ENCODE results near the gene RIT1. TPM values are rescaled to one million over a fixed set of nuclear protein-coding genes. Genes with fewer than 3 reads are reported as not detected.
"Not testable (repeated sequence)": the region's sequence is repeated elsewhere in the genome, so short reads cannot be mapped to it uniquely, and the experiment has no call there.

RIT1 gene
- total RNA-seq, 1 donor from 2014 or later: 53.6 TPM

DNA sequence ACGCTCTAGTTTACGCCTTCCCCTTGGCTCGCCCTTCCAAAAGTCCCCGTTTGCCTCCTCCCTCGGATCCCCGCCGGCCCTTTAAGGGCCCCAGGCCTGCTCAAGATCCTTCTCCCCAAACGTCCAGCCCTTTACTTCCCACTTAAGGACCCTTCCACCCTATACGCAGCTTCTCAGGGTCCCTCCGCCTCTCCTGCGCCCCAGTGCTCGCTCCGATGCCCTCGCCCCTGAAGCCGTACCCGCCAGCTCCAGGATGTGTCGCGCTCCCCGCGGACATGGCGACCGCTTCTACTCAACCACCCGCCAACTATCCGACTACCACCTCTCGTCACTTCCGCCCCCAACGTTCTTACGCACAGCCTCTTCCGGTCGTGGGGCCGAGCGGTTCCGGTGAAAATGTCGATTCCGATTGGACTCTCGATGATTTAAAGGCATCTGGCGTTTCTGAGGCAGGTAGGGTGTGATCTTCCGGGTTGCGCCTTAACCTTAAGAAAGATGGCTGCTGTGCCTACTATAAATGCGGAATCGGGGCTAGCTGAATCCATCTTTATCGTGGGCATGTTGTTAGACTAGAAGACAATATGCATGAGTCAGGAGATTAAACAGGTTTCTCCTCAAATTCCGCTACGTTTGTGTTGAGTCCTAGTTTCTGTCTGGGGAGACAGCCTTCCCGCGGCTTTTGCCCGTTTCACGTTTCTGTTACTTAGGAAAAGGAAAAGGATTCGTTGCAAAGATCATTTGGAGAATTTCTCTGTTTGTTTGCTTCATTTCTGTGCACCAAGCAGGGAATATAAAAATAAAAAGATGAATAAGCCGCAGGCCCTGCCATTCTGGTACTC, 23.2 kb upstream of the RIT1 start, which contains the start of gene KHDC4:
KHDC4 (minus strand) TSS at position 317 of the 839 bp plus-strand sequence; CDS start at position 277, 40 bp downstream.
- DNase-seq (ENCODE audit: extremely low read depth, low read depth, low spot score): peak; percentile 97

DNA sequence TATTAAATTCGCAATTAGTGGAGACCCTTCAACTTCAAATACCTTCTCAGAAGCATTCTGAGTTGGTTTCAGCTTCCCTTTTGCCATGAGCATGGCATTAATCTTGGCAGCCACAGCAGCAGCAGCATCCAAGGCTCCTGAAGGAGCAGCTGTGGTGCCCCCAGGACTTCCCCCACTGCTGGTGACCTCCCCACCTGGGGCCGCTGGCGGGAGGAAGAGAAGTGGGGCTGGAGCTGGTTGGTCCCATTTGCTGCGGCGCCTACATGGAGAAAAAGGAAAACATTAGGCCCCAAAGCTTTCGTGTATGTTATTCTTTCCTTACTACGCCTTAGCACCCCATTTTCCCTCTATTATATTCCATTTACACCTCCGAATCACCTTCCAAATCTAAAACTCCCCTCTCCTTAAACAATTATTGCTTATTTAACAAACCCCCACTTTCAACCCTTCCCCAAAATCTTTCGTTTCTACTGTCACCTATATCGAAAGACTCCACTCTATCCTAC, 22.5 kb upstream of the RIT1 start:
- no peak for DNase-seq (ENCODE audit: extremely low read depth, low read depth, low spot score)

DNA sequence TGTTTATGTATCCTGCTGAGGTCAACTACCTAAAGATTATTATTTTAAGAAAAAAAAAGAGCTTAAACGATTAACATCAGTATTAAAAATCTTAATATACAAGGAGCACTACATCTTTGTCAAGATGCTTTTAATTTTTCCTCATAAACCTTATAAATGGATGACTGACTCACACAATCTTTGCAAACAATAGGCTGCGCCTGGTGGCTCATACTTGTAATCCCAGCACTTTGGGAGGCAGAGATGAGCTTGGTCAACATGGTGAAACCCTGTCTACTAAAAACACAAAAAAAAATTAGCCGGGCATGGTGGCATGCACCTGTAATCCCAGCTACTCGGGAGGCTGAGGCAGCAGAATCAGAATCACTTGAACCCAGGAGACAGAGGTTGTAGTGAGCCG, 21.3 kb upstream of the RIT1 start:
- DNase-seq (ENCODE audit: extremely low read depth, low read depth, low spot score): no peak

DNA sequence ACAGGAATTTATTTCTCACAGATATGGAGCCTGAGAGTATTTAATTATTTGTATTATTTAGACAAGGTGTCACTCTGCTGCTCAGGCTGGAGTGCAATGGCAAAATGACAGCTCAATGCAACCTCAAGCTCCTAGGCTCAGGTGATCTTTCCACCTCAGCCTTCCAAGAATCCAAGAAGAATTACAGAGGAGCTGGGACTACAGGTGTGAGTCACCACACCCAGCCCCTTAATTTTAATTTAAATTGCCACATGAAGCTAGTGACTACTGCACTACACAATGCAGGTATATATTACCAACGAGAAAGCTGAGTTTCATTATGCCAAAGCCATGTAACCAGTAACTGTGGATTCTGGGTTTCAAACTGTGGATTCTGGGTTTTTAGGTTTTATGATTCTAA, 20.9 kb upstream of the RIT1 start:
- DNase-seq (ENCODE audit: extremely low read depth, low read depth, low spot score): no peak

DNA sequence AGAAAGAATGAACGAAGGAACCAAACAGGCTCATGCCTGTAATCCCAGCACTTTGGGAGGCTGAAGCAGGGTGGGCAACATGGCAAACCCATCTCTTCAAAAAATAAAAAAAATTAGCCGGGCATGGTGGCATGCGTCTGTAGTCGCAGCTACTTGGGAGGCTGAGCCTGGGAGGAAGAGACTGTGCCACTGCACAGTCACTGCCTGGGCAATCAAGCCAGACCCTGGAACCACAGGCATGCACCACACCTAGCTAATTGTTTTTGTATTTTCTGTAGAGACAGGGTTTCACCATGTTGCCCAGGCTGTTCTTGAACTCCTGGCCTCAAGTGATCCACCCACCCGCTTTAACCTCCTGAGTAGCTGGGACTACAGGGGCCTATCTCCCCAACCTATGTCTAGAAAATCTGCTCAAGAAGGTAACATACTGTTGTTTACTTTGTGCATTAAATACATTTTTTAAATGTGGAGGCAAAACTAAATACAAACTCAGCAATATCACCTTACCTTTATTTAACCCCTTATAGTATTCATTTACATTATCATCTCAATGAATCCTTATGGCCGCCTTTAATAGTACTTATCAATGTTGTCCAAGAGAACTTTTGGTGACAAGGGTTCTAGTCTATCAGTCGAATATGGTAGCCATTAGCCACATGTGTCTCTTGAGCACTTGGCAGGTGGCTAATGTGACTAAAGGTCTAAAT, 20.3 kb upstream of the RIT1 start:
- DNase-seq (ENCODE audit: extremely low read depth, low read depth, low spot score): no peak

DNA sequence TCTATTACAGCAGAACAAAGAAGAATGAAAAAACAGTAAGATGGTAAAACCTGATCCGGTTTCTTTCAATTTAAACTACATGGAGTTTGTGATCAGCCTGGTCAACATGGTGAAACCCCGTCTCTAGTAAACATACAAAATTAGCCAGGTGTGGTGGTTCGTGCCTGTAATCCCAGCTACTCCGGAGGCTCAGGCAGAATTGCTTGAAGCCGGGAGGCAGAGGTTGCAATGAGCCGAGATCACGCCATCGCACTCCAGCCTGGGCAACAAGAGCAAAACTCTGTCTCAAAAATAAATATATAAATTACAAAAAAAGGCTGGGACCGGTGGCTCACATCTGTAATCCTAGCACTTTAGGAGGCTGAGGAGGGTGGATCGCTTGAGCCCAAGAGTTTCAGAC, 19.6 kb upstream of the RIT1 start:
- DNase-seq (ENCODE audit: extremely low read depth, low read depth, low spot score): not testable (repeated sequence)

DNA sequence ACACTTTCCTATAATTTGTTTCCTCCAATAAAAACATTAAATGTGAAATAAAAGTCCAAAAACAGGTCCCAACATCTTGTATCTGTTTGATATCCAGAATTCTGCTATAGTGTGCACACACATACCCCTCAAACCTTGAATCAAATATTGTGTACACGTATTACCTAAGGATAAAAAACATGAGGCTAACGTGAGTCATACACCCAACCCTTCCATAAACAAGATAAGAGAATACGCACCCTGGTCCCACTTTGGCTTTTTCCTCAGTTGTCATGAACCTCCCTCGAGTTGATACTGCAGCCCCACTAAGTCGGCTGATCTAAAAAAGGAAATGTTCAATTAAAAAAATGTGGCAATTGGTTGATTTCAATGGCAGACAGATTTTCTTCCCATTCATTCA, 17.9 kb upstream of the RIT1 start:
- DNase-seq (ENCODE audit: extremely low read depth, low read depth, low spot score): no peak

DNA sequence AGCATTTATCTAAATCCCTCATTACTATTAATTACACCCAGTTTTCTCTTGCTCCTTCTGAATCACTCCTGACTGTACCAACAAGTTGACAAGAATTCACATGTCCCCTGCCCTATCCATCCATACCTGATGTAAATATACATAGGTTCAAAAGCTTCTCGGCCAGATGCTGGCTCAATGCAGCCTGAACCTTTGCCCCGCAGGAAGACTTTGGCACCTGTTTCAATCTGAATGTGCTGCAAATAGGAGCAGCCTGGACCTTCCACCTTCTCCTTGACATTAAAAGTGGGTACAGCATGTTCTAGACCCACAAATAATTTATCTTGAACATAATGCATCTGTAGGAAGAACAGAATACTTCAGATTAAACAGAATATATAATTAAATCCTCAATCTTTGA, 14.4 kb upstream of the RIT1 start:
- no peak for DNase-seq (ENCODE audit: extremely low read depth, low read depth, low spot score)

DNA sequence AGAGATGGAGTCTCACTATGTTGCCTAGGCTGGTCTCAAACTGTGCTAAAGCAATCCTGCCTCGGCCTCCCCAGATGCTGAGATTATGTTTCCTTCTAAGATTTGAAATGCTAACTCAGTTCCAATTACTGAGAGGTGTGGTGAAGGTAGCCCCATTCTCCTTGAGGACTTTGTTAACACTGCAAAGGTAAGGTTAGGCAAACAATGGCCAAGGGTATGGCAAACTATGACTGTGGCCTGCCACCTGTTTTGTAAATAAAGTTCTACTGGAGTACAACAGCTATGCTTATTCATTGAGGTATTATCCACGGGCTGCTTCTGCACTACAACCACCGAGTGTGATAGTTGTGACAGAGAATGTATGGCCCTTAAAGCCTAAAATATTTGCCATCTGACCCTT, 9.6 kb upstream of the RIT1 start:
- DNase-seq (ENCODE audit: extremely low read depth, low read depth, low spot score): no peak

DNA sequence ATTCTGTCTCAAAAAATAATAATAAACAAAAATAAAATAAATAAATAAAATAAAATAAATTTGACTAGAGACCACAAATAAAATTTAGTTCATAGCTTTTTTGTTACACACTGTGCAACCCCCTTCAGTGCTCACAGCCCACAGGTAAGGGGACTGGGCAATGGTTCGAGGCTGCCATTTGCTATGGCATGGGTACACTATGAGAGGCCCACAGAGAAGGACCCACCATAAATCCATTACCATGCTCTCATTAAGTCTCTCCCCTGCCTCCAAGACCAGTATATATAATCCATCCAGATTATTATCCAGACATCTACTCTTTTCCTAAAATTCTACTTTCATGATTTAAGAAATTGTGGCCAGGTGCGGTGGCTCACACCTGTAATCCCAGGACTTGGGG, 8.7 kb upstream of the RIT1 start:
- no peak for DNase-seq (ENCODE audit: extremely low read depth, low read depth, low spot score)

DNA sequence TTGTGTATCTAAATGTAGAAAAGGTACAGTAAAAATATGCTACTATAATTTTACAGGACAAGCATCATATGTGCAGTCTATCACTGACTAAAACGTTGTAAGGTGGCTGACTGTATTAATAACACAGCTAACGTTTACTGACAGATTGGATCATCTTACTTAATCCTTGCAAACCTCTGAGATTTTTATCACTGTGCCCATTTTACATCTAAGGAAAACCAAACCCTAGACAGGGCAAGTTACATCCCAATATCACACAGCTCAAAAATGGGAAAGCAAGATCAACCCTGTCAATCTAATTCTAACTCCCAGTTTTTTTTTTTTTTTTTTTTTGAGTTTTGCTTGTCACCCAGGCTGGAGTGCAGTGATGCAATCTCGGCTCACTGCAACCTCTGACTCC, 7.5 kb upstream of the RIT1 start:
- no peak for DNase-seq (ENCODE audit: extremely low read depth, low read depth, low spot score)

DNA sequence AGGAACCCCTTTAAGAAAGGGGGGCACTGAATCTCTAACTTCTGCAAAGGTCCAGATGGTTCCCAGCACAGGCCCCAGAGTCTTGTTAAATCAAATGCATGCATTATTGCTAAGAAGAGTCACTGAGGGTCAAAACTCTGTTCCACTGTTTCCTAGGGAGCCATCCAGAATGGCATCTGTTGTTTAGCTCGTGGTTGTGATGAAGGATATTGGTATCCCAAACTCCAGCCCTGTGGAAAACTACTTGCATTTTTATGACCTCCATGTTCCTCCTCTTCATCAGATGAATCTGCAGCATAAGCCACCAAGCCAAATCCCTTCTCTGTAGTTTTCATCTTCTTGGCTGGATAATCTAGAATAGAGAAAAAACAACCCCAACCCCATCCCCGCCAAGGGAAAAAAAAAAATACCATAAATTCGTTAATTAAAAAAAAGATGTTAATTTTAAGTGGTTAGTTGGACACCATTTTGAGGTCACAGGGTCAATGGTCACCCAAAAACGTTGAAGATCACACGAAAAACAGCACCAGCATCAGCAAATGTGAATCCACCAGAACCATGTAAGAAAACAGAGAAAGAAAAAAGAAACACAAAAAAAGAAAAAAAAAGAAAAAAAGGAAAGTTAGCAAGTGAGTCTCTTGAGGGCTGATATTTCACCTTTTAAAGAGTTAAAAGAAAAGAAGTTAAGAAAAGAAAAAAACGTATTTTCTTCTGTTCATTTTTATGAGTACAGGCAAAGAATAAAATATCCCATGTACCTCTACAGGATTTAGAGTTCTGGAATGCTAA, 3.0 kb upstream of the RIT1 start:
- DNase-seq (ENCODE audit: extremely low read depth, low read depth, low spot score): no peak

DNA sequence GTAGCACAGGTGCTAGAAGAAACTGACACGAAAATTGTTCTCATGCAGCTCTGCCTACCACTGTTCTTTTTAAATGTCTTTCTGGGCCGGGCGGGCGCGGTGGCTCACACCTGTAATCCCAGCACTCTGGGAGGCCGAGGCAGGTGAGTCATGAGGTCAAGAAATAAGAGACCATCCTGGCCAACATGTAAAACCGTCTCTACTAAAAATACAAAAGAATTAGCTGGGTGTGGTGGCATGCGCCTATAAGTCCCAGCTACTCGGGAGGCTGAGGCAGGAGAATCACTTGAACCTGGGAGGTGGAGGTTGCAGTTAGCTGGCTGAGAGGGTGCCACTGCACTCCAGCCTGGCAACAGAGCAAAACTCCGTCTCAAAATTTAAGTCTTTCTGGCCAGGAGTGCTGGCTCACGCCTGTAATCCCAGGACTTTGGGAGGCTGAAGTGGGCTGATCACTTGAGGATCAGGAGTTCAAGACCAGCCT, 947 bp upstream of the RIT1 start:
- DNase-seq (ENCODE audit: extremely low read depth, low read depth, low spot score): no peak

DNA sequence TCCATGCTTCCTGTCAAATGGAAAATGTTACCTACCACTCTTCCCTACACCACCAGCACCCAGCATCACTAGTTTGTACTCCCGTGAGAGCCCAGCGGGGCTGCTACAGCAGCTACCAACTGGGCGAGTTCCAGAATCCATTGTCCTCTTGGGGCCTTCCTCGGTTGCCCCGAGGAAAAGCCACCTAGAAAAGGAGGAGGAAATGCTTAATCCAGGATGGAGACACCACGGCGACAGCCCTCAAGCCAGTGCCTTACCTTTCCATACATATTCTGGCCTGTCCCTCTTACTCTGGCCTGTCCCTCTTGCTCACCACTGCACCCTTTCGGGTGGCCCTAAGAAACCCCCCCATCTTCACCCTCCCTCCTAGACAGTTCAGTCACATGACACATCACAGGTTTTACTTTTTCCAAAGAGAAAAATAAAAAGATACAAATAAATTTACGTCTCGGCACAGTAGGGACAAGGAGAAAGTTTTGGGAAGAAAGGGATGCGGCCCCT, 478 bp downstream of the RIT1 start:
- no peak for DNase-seq (ENCODE audit: extremely low read depth, low read depth, low spot score)

DNA sequence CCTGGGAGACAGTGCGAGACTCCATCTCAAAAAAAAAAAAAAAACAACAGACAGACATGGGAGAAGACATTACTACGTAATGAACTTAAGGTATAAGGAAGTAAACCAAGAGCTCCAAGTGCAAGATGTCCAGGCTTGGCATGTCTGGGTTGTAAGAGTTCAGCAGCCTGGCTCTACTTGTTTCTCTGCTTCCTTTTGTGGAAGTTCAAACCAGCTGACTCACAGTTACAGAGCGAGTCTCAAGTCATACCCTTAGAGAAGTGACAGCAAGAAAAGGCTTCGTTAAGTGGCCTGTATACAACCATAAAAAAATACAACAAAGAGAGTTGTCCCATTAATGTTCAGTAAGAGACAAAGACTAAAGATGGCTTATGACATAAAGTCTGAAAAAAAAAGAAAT, 1.3 kb downstream of the RIT1 start:
- no peak for DNase-seq (ENCODE audit: extremely low read depth, low read depth, low spot score)

DNA sequence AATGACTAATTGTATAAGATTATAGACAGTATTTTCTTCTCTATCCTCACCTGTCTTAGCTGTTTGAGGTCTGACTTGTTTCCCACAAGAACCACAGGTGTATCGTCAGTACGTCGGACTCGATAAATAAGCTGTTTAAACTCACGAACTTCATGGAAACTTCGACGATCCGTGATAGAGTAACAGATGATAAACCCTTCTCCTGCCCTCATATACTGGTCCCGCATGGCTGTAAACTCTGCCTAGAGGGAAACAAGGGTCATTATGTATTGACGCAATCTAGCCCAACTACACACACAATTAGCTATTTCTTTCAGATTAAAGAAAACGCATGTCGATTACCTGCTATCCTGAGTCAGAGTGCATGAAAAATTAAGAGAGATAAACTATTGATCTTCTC, 6.9 kb downstream of the RIT1 start:
- DNase-seq (ENCODE audit: extremely low read depth, low read depth, low spot score): no peak

DNA sequence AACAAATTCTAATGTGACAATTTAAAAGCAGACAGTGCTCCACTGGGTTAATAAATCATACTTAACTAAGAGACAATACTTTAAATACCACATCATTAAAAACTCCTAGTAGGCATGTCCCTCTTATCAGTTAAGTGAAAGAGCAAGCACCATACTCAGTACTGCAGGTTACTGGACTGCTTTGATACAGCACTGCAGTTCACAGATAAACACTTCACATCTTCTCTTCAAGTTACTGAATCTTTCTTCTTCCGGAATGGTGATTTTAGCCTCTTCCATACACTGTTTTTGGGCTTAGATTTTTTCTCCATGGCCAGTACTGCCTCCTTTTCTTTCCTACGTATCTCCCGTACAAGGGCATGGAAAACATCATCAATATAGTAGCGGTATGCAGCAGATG, 11.0 kb downstream of the RIT1 start:
- DNase-seq (ENCODE audit: extremely low read depth, low read depth, low spot score): no peak

DNA sequence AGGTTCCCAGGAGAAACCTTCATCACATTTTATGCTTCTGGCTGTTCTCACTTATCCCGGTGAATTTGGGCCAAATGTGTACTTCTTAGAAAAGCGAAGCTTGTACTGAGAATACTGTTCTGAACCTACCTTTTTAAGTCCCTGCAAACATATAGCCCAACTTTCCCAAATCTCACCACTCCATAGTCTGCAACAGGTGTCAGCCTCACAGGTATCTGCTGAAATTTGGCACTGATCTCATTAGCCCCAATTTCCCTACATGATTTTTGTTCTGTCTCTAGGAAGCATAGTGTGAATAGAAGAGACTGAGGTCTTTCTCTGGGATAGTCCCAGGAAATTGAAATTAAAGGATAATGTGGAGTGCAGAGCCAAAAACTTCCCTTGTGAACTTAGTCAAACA, 11.5 kb downstream of the RIT1 start:
- DNase-seq (ENCODE audit: extremely low read depth, low read depth, low spot score): no peak

DNA sequence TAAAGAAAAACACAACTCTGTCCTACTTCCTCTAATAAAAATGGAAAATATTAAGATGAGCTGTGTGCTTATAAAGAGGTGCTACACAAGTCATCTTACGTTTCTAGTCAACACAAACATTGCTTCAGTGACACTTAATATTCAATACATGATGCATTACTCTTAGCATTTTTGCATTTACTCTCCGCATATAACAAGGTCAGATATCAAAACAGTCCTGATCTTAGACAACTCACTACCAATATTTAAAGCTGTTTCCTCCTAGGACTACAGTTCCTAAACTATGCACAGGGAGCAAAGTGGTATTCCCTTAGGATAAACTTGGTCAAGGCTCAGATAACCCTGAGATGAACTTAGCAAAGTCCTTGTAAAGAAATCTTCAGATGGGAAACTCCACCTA, 12.3 kb downstream of the RIT1 start:
- no peak for DNase-seq (ENCODE audit: extremely low read depth, low read depth, low spot score)

DNA sequence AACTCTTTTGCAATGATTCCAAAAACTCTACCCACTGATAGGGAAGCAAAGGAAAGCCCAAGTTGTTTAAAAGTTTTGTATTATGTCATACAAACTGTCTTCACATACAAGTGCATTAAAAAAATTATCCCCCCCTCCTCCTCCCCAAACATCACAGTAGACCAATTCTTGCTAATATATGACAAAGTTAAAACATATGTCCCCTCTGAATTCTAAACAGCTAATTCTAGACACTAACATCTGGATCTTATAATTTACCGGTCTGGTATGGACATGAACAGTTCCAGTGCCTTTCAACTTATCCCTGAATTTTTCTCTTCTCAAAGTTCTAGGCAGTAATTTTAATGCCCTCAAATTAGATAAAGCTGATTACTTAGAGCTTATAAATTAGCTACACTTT, 13.4 kb downstream of the RIT1 start:
- DNase-seq (ENCODE audit: extremely low read depth, low read depth, low spot score): no peak

DNA sequence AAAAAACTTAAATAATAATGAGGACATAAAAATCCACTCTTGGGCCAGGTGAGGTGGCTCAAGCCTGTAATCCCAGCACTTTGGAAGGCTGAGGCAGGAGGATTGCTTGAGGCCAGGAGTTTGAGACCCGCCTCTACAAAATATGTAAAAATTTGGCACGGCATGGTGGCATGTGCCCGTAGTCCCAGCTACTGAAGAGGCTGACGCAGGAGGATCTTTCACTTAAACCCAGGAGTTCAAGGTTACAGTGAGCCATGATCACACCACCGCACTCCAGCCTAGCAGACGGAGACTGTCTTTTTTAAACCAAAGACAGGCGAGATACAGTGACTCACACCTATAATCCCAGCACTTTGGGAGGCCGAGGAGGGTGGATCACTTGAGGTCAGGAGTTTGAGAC, 14.7 kb downstream of the RIT1 start:
- DNase-seq (ENCODE audit: extremely low read depth, low read depth, low spot score): not testable (repeated sequence)

Data from glomerular endothelial cell (primary cell).